HG02852 (cell line): ENCODE data around the gene RBM11.
"Not testable (repeated sequence)": the region's sequence is repeated elsewhere in the genome, so short reads cannot be mapped to it uniquely, and the experiment has no call there.

Experiments
- ATAC-seq: cut with Tn5 transposase; IDR thresholded peaks from one replicate; pipeline ENCODE4 v1.9.1; 2021; ENCODE audit warnings: mild to moderate bottlenecking, moderate library complexity; ENCODE audit not compliant: unreplicated experiment

RBM11 gene

GRCh38 chr21:14215971-14216641, at the start of gene RBM11:
RBM11 (plus strand) TSS chr21:14216157; CDS start chr21:14216187, 30 bp downstream.
- peak; percentile 97 for ATAC-seq

GRCh38 chr21:14166463-14167223, 49.3 kb upstream of the RBM11 start:
- not testable (repeated sequence) for ATAC-seq

- ATAC-seq = no peak
These were observed 9.7 kb upstream of the RBM11 start for GRCh38 chr21:14206222-14206621.

GRCh38 chr21:14210738-14211137, 5.2 kb upstream of the RBM11 start, which contains the start of gene LIPI:
LIPI (minus strand) TSS chr21:14210955; CDS start chr21:14210845, 110 bp downstream.
- ATAC-seq = no peak

- ATAC-seq = no peak
These were observed 2.8 kb upstream of the RBM11 start for GRCh38 chr21:14213164-14213563.

- ATAC-seq = no peak
These were observed 7.4 kb downstream of the RBM11 start for GRCh38 chr21:14223365-14223764.

- no peak for ATAC-seq
These were observed 13.4 kb downstream of the RBM11 start for GRCh38 chr21:14229399-14229798.

- ATAC-seq = no peak
These were observed 19.1 kb downstream of the RBM11 start for GRCh38 chr21:14235101-14235500.

- no peak for ATAC-seq
These were observed 20.2 kb downstream of the RBM11 start for GRCh38 chr21:14236180-14236579.

- ATAC-seq = no peak
These were observed 23.3 kb downstream of the RBM11 start for GRCh38 chr21:14239281-14239680.

GRCh38 chr21:14241297-14241696, 25.3 kb downstream of the RBM11 start:
- ATAC-seq = no peak

- no peak for ATAC-seq
These were observed 27.5 kb downstream of the RBM11 start for GRCh38 chr21:14243461-14243860.

- no peak for ATAC-seq
These were observed 27.9 kb downstream of the RBM11 start for GRCh38 chr21:14243874-14244273.

- no peak for ATAC-seq
These were observed 29.0 kb downstream of the RBM11 start for GRCh38 chr21:14244911-14245310.

GRCh38 chr21:14245711-14246110, 29.8 kb downstream of the RBM11 start:
- no peak for ATAC-seq

GRCh38 chr21:14251336-14251735, 35.4 kb downstream of the RBM11 start:
- no peak for ATAC-seq

- ATAC-seq = peak; percentile 78
These were observed 43.8 kb downstream of the RBM11 start for GRCh38 chr21:14259747-14260146.

- no peak for ATAC-seq
These were observed 44.3 kb downstream of the RBM11 start for GRCh38 chr21:14260174-14260764.

- no peak for ATAC-seq
These were observed 46.1 kb downstream of the RBM11 start for GRCh38 chr21:14262039-14262438.

- ATAC-seq = no peak
These were observed 47.9 kb downstream of the RBM11 start for GRCh38 chr21:14263879-14264278.

GRCh38 chr21:14265023-14265422, 49.1 kb downstream of the RBM11 start:
- no peak for ATAC-seq

GRCh38 chr21:14267076-14267475, 51.1 kb downstream of the RBM11 start:
- ATAC-seq = no peak
